GOT3 (cell line): ENCODE measurements around the gene ESPN.
"Not testable (repeated sequence)": the region's sequence is repeated elsewhere in the genome, so short reads cannot be mapped to it uniquely, and the experiment has no call there.

Experiments
- DNase-seq: peaks from one replicate; lab custom pipeline; 2025; ENCODE audit warnings: mixed read lengths; lab: John Stamatoyannopoulos, UW

Gene ESPN

GRCh38 chr1:6424619-6425593 lies at the start of gene ESPN:
ESPN (plus strand) TSS chr1:6424776; CDS start chr1:6424956, 180 bp downstream.
- DNase-seq: no peak

- DNase-seq: no peak
These were observed 46.4 kb upstream of the ESPN start for GRCh38 chr1:6378096-6378746.

- DNase-seq: no peak
These were observed 44.5 kb upstream of the ESPN start for GRCh38 chr1:6380037-6380436.

- DNase-seq: no peak
These were observed 40.4 kb upstream of the ESPN start for GRCh38 chr1:6384135-6384534.

- DNase-seq: no peak
These were observed 39.6 kb upstream of the ESPN start for GRCh38 chr1:6384962-6385361.

GRCh38 chr1:6385488-6386191 lies 38.9 kb upstream of the ESPN start:
- no peak for DNase-seq

- DNase-seq: no peak
These were observed 38.1 kb upstream of the ESPN start for GRCh38 chr1:6386371-6386949.

- no peak for DNase-seq
These were observed 34.6 kb upstream of the ESPN start for GRCh38 chr1:6389971-6390370.

GRCh38 chr1:6391951-6392808 lies 32.4 kb upstream of the ESPN start:
- DNase-seq: no peak

GRCh38 chr1:6392809-6393399 lies 31.7 kb upstream of the ESPN start:
- DNase-seq: no peak

GRCh38 chr1:6393400-6394187 lies 31.0 kb upstream of the ESPN start, which contains the start of gene ACOT7:
ACOT7 (minus strand) TSS chr1:6393767; CDS start chr1:6393399, 368 bp downstream.
- DNase-seq: peak; percentile 79

GRCh38 chr1:6395130-6395529 lies 29.4 kb upstream of the ESPN start:
- not testable (repeated sequence) for DNase-seq

GRCh38 chr1:6395781-6396244 lies 28.8 kb upstream of the ESPN start:
- not testable (repeated sequence) for DNase-seq

- no peak for DNase-seq
These were observed 27.6 kb upstream of the ESPN start for GRCh38 chr1:6396998-6397397.

- DNase-seq: no peak
These were observed 26.6 kb upstream of the ESPN start for GRCh38 chr1:6397844-6398441.

- no peak for DNase-seq
These were observed 25.3 kb upstream of the ESPN start for GRCh38 chr1:6399294-6399693.

GRCh38 chr1:6401673-6402072 lies 22.9 kb upstream of the ESPN start:
- no peak for DNase-seq

- no peak for DNase-seq
These were observed 16.6 kb upstream of the ESPN start for GRCh38 chr1:6408023-6408422.

GRCh38 chr1:6409053-6409452 lies 15.5 kb upstream of the ESPN start:
- DNase-seq: no peak
